Astrocyte (in vitro differentiated cells and primary cell): ENCODE measurements around the gene PKP1. TPM values are rescaled to one million over a fixed set of nuclear protein-coding genes. Genes with fewer than 3 reads are reported as not detected.

Experiments used
- DNase-seq: peaks from one replicate; pipeline ENCODE4 v3.0.0-alpha.2; 2010; ENCODE audit warnings: low read depth
- FAIRE-seq: peaks from 2 replicates; lab custom pipeline; 2011; peaks lifted over from hg19 to GRCh38; lab: Jason Lieb, UNC
- H2AFZ ChIP-seq: 2 replicates; pipeline ENCODE4 v1.6.0; 2012; ENCODE audit warnings: low read depth, low read length, inconsistent platforms
- H3K27ac ChIP-seq: 2 replicates; pipeline ENCODE4 v1.5.1; 2011; ENCODE audit warnings: low read depth, low read length, inconsistent platforms
- H3K27me3 ChIP-seq: 2 replicates; pipeline ENCODE4 v1.6.0; 2011; ENCODE audit warnings: low read length, inconsistent platforms; ENCODE audit not compliant: insufficient read depth
- H3K36me3 ChIP-seq: 2 replicates; pipeline ENCODE4 v1.5.1; 2011; ENCODE audit warnings: low read length, inconsistent platforms; ENCODE audit not compliant: insufficient read depth
- H3K4me1 ChIP-seq: 2 replicates; pipeline ENCODE4 v1.5.1; 2011; ENCODE audit warnings: low read length, inconsistent platforms; ENCODE audit not compliant: insufficient read depth
- H3K4me2 ChIP-seq: 2 replicates; pipeline ENCODE4 v1.6.0; 2012; ENCODE audit warnings: low read length, inconsistent platforms
- H3K4me3 ChIP-seq: 2 replicates; pipeline ENCODE4 v1.5.1; 2011; ENCODE audit warnings: low read depth, mild to moderate bottlenecking, low read length, inconsistent platforms; ENCODE audit not compliant: insufficient read depth
- H3K79me2 ChIP-seq: 2 replicates; pipeline ENCODE4 v1.6.0; 2012; ENCODE audit warnings: mild to moderate bottlenecking, low read length, inconsistent platforms; ENCODE audit not compliant: insufficient read depth
- H3K9ac ChIP-seq: 2 replicates; pipeline ENCODE4 v1.6.0; 2012; ENCODE audit warnings: mild to moderate bottlenecking, low read length, inconsistent platforms
- H3K9me3 ChIP-seq: 2 replicates; pipeline ENCODE4 v1.5.1; 2012; ENCODE audit warnings: low read depth, mild to moderate bottlenecking, low read length, inconsistent platforms; ENCODE audit not compliant: insufficient read depth
- H4K20me1 ChIP-seq: 2 replicates; pipeline ENCODE4 v1.6.0; 2012; ENCODE audit warnings: low read length, inconsistent platforms; ENCODE audit not compliant: insufficient read depth
- H3K27ac Mint-ChIP-seq: one replicate; pipeline ENCODE4 v1.8.0; 2021; ENCODE audit warnings: mild to moderate bottlenecking, mixed read lengths; ENCODE audit not compliant: unreplicated experiment
- H3K27me3 Mint-ChIP-seq: one replicate; pipeline ENCODE4 v1.8.0; 2021; ENCODE audit warnings: low read depth, mixed read lengths; ENCODE audit not compliant: unreplicated experiment
- H3K36me3 Mint-ChIP-seq: one replicate; pipeline ENCODE4 v1.8.0; 2021; ENCODE audit warnings: low read depth, mixed read lengths; ENCODE audit not compliant: unreplicated experiment
- H3K4me1 Mint-ChIP-seq: one replicate; pipeline ENCODE4 v1.8.0; 2021; ENCODE audit warnings: low read depth, mixed read lengths; ENCODE audit not compliant: unreplicated experiment
- H3K4me3 Mint-ChIP-seq: one replicate; pipeline ENCODE4 v1.8.0; 2021; ENCODE audit warnings: mild to moderate bottlenecking, moderate library complexity, mixed read lengths; ENCODE audit not compliant: unreplicated experiment
- H3K9me3 Mint-ChIP-seq: one replicate; pipeline ENCODE4 v1.8.0; 2021; ENCODE audit warnings: mild to moderate bottlenecking, mixed read lengths; ENCODE audit not compliant: unreplicated experiment
- CTCF ChIP-seq: IDR thresholded peaks from 2 replicates; pipeline ENCODE4 v1.5.1; 2011; ENCODE audit warnings: low read depth, mild to moderate bottlenecking, inconsistent platforms, low read length, moderate library complexity; ENCODE audit not compliant: insufficient read depth
- EZH2 ChIP-seq: IDR thresholded peaks from 2 replicates; pipeline ENCODE4 v1.6.1; 2012; ENCODE audit warnings: mild to moderate bottlenecking, low read length, inconsistent platforms; ENCODE audit not compliant: insufficient read depth
- total RNA-seq: library from RNA; stranded (reverse); gene quantifications from 2 replicates; pipeline ENCODE4 v1.2.1, GENCODE V29; 2021

Gene PKP1
- total RNA-seq, 1 donor from 2014 or later, result 0.07 TPM

GRCh38 chr1:201349092-201349491, 65.8 kb downstream of the PKP1 start:
- Histone ChIP-seq H3K36me3 (no peaks in the 10 kb centered on the region), H3K4me3 (no peak overlapping the region), H3K4me1 (no peaks in the 10 kb centered on the region), H2AFZ (no peak overlapping the region), H3K9ac (no peak overlapping the region), H3K27ac (no peak overlapping the region), H3K27me3 (peaks cover 21% of the 10 kb centered on the region), H4K20me1 (no peaks in the 10 kb centered on the region), H3K79me2 (no peaks in the 10 kb centered on the region), H3K9me3 (no peaks in the 10 kb centered on the region), H3K4me2 (no peak overlapping the region)
- Mint-ChIP-seq H3K27ac (no peak overlapping the region), H3K36me3 (peaks cover 1% of the 10 kb centered on the region), H3K9me3 (peaks cover 4% of the 10 kb centered on the region), H3K27me3 (peaks cover 43% of the 10 kb centered on the region), H3K4me1 (peaks cover 3% of the 10 kb centered on the region), H3K4me3 (no peak overlapping the region)
- FAIRE-seq (no peak), DNase-seq (no peak)
- TF ChIP-seq CTCF, result no peak
- TF ChIP-seq EZH2, result no peak

- Mint-ChIP-seq H3K4me1 (peaks cover 3% of the 10 kb centered on the region), H3K4me3 (no peak overlapping the region), H3K27ac (no peak overlapping the region), H3K27me3 (peaks cover 46% of the 10 kb centered on the region), H3K36me3 (peaks cover 1% of the 10 kb centered on the region), H3K9me3 (no peaks in the 10 kb centered on the region)
- H4K20me1 ChIP-seq, result no peaks in the 10 kb centered on the region
- H3K4me3 ChIP-seq, result no peak overlapping the region
- DNase-seq (no peak), FAIRE-seq (no peak)
- no peaks in the 10 kb centered on the region for H3K4me1 ChIP-seq
- no peaks in the 10 kb centered on the region for H3K79me2 ChIP-seq
- H3K27me3 ChIP-seq, result peaks cover 21% of the 10 kb centered on the region
- H3K9ac ChIP-seq, result no peak overlapping the region
- H3K4me2 ChIP-seq, result no peak overlapping the region
- no peak for TF ChIP-seq EZH2
- no peak overlapping the region for H3K27ac ChIP-seq
- H2AFZ ChIP-seq, result no peak overlapping the region
- no peaks in the 10 kb centered on the region for H3K36me3 ChIP-seq
- no peaks in the 10 kb centered on the region for H3K9me3 ChIP-seq
Observed at GRCh38 chr1:201350361-201350725, 67.0 kb downstream of the PKP1 start.

GRCh38 chr1:201350884-201351283, 67.6 kb downstream of the PKP1 start:
- peaks cover 4% of the 10 kb centered on the region for H3K36me3 Mint-ChIP-seq
- H3K9ac ChIP-seq, result no peak overlapping the region
- no peaks in the 10 kb centered on the region for H4K20me1 ChIP-seq
- H3K9me3 ChIP-seq, result no peaks in the 10 kb centered on the region
- H3K9me3 Mint-ChIP-seq, result no peaks in the 10 kb centered on the region
- no peaks in the 10 kb centered on the region for H3K79me2 ChIP-seq
- H3K4me1 Mint-ChIP-seq, result peaks cover 3% of the 10 kb centered on the region
- peaks cover 23% of the 10 kb centered on the region for H3K27me3 ChIP-seq
- FAIRE-seq, result no peak
- peaks cover 51% of the 10 kb centered on the region for H3K27me3 Mint-ChIP-seq
- H2AFZ ChIP-seq, result no peak overlapping the region
- no peaks in the 10 kb centered on the region for H3K4me1 ChIP-seq
- no peak overlapping the region for H3K27ac Mint-ChIP-seq
- TF ChIP-seq EZH2 (no peak), CTCF (no peak)
- no peak overlapping the region for H3K4me2 ChIP-seq
- H3K36me3 ChIP-seq, result no peaks in the 10 kb centered on the region
- no peak overlapping the region for H3K4me3 Mint-ChIP-seq
- DNase-seq, result no peak
- H3K27ac ChIP-seq, result no peak overlapping the region
- no peak overlapping the region for H3K4me3 ChIP-seq
